B cell (primary cell): Measurements from ENCODE around the gene CACNB2. TPM values are rescaled to one million over a fixed set of nuclear protein-coding genes. Genes with fewer than 3 reads are reported as not detected.

ENCODE experiments used
- ATAC-seq: fragments of 200-7000 bp; cut with Tn5 transposase; one replicate; pipeline ENCODE4 v1.10.0; 2021; ENCODE audit warnings: low read depth, mild to moderate bottlenecking, moderate number of reproducible peaks, moderate library complexity
- CTCF ChIA-PET: fragments of 350-600 bp; sonication (Branson Sonifier 250); formaldehyde crosslinking; loops from one replicate; lab custom pipeline; 2021; ENCODE audit warnings: antibody characterized with exemption, inconsistent platforms; lab: Charles Lee
- POLR2A ChIA-PET: fragments of 350-600 bp; sonication (Branson Sonifier 250); formaldehyde crosslinking; loops from one replicate; lab custom pipeline; 2021; ENCODE audit warnings: antibody characterized with exemption; lab: Charles Lee
- DNase-seq: peaks from one replicate; pipeline ENCODE4 v3.0.0; 2013
- H2AFZ ChIP-seq: 2 replicates; pipeline ENCODE4 v1.6.1; 2012; ENCODE audit warnings: mild to moderate bottlenecking, low read depth, low read length; ENCODE audit not compliant: insufficient read depth, poor library complexity, severe bottlenecking
- H3K27ac ChIP-seq, 2 donors: 1 replicate in 1 of 2; 2 replicates in 1 of 2; pipeline ENCODE4 v1.5.1; 2012 to 2013; ENCODE audit warnings: low read length in 2 of 2, mild to moderate bottlenecking in 2 of 2, moderate library complexity in 1 of 2
- H3K27me3 ChIP-seq, 4 experiments: fragments of 200-600 bp in 1 of 4; sonication (generic) in 1 of 4; replicated peaks in 1 of 4; 1 replicate in 2 of 4; 2 replicates in 2 of 4; pipeline versions ENCODE4 v1.6.1 to v1.7.0; 2013 to 2016; ENCODE audit warnings: low read length in 3 of 4, mild to moderate bottlenecking in 2 of 4, mixed read lengths in 1 of 4, moderate library complexity in 1 of 4; ENCODE audit not compliant: insufficient read depth in 4 of 4, control insufficient read depth in 3 of 4; ENCODE audit errors: control extremely low read depth in 1 of 4
- H3K36me3 ChIP-seq, 2 experiments: replicated peaks in 1 of 2; 1 replicate in 1 of 2; 2 replicates in 1 of 2; pipeline versions ENCODE4 v1.6.1 to v1.7.1; 2013; ENCODE audit warnings: low read length in 1 of 2; ENCODE audit not compliant: insufficient read depth in 2 of 2, control insufficient read depth in 1 of 2; ENCODE audit errors: control extremely low read depth in 1 of 2, extremely low read depth in 1 of 2
- H3K4me1 ChIP-seq, 2 donors: fragments of 200-600 bp in 1 of 2; sonication (generic) in 1 of 2; 1 replicate in 1 of 2; 2 replicates in 1 of 2; pipeline versions ENCODE4 v1.5.1 to v1.6.1; 2013 to 2017; ENCODE audit warnings: low read length in 2 of 2; ENCODE audit not compliant: control insufficient read depth in 2 of 2, insufficient read depth in 2 of 2
- H3K4me2 ChIP-seq: replicated peaks from 2 replicates; pipeline ENCODE3; 2012; ENCODE audit warnings: mild to moderate bottlenecking, low read depth, low read length; ENCODE audit not compliant: poor library complexity, severe bottlenecking
- H3K4me3 ChIP-seq, 5 experiments: fragments of 200-600 bp in 1 of 5; sonication (generic) in 1 of 5; 1 replicate in 3 of 5; 2 replicates in 2 of 5; pipeline versions ENCODE4 v1.5.1 to v1.7.0; 2011 to 2016; ENCODE audit warnings: low read length in 4 of 5, mild to moderate bottlenecking in 4 of 5, low read depth in 2 of 5, control low read depth in 1 of 5, moderate library complexity in 1 of 5; ENCODE audit not compliant: insufficient read depth in 1 of 5; ENCODE audit errors: control extremely low read depth in 1 of 5, extremely low read depth in 1 of 5
- H3K79me2 ChIP-seq: fragments of 200-600 bp; sonication (generic); one replicate; pipeline ENCODE4 v1.6.0; 2016; ENCODE audit warnings: low read length; ENCODE audit not compliant: control insufficient read depth, insufficient read depth
- H3K9ac ChIP-seq: fragments of 200-600 bp; sonication (generic); 2 replicates; pipeline ENCODE4 v1.6.1; 2017; ENCODE audit warnings: mild to moderate bottlenecking, low read length, moderate library complexity
- H3K9me3 ChIP-seq, 3 donors: one replicate each; pipeline versions ENCODE4 v1.6.1 to v1.7.1; 2013; ENCODE audit warnings: low read length in 2 of 3; ENCODE audit not compliant: control insufficient read depth in 2 of 3, insufficient read depth in 1 of 3; ENCODE audit errors: control extremely low read depth in 1 of 3
- H4K20me1 ChIP-seq: 2 replicates; pipeline ENCODE4 v1.6.0; 2012; ENCODE audit warnings: mild to moderate bottlenecking, low read length; ENCODE audit not compliant: insufficient read depth, control insufficient read depth, poor library complexity, severe bottlenecking
- H3K27ac Mint-ChIP-seq: one replicate; pipeline ENCODE4 v1.8.0; 2021; ENCODE audit warnings: mixed read lengths
- H3K27me3 Mint-ChIP-seq: one replicate; pipeline ENCODE4 v1.8.0; 2021; ENCODE audit warnings: mixed read lengths
- H3K4me1 Mint-ChIP-seq: one replicate; pipeline ENCODE4 v1.8.0; 2021; ENCODE audit warnings: mixed read lengths
- H3K4me3 Mint-ChIP-seq: one replicate; pipeline ENCODE4 v1.8.0; 2021; ENCODE audit warnings: mixed read lengths
- H3K9me3 Mint-ChIP-seq: one replicate; pipeline ENCODE4 v1.8.0; 2022; ENCODE audit warnings: mixed read lengths; ENCODE audit not compliant: insufficient read depth
- EZH2 ChIP-seq: IDR thresholded peaks from 2 replicates; pipeline ENCODE4 v1.6.1; 2012; ENCODE audit warnings: borderline replicate concordance, low read depth, mild to moderate bottlenecking, moderate library complexity, low read length; ENCODE audit not compliant: insufficient read depth, poor library complexity, severe bottlenecking
- WGBS: methylation state at CpG from one replicate; pipeline ENCODE4 v1.1.5; 2013; ENCODE audit warnings: missing lambda C conversion rate; ENCODE audit not compliant: insufficient coverage; 5-methylcytosine and 5-hydroxymethylcytosine counted together
- intact Hi-C: fragments of 100-400 bp; cut with micrococcal nuclease; formaldehyde crosslinking; loops from one replicate; pipeline ENCODE4 v1.10.0; 2022
- polyA plus RNA-seq: library from polyadenylated mRNA; depleted of rRNA; stranded (reverse); fragments of >200 nt; gene quantifications from 2 replicates; pipeline ENCODE4 v1.2.3, GENCODE V29; 2012
- total RNA-seq, 2 donors: library from RNA; stranded (reverse); fragments of 120-200 nt in 1 of 2; gene quantifications; 1 replicate in 1 of 2; 2 replicates in 1 of 2; pipeline versions ENCODE4 v1.2.3 to v1.2.4, GENCODE V29; 2013 to 2022
- TF ChIP-seq, protein P1 (sequence below): fragments of 200-600 bp; IDR thresholded peaks from one replicate; pipeline ENCODE4 v1.8.0; 2022; ENCODE audit warnings: antibody characterized with exemption, mild to moderate bottlenecking

CACNB2 gene
- total and polyA plus RNA-seq, 2 donors (not counting 1 experiment from before 2014, with no cell fraction given) = not detected

DNA sequence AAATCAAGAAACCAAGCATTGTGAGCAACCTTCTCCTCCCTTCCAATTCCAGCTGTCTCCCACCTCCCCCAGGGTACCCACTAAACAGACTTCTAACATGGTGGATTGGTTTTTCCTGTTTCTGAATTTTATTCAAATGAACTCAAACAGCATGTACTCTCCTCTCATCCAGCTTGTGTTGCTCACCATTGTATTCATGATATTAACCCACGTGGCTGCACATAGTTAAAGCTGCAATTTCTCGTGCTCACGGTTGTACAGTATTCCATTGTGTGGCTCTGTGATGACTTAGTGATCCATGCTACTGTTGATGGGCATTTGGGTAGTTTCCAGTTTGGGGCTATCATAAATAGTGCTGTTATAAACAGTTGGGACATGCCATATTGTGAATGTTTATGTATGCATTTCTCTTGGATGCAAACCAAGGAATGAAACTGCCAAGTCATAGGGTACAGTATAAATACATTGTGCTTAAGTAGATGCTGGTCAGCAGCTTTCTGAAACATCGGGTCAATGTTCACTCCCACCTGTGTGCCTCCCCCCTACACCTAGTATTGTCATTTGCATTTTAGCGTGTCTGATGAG lies 124.3 kb downstream of the CACNB2 start:
- Mint-ChIP-seq H3K27me3 (no peaks in the 10 kb centered on the region), H3K4me1 (no peaks in the 10 kb centered on the region), H3K27ac (no peak overlapping the region), H3K9me3 (no peaks in the 10 kb centered on the region), H3K4me3 (no peak overlapping the region)
- H3K27ac ChIP-seq = no peak overlapping the region
- no peak overlapping the region for H3K4me3 ChIP-seq
- H3K9me3 ChIP-seq = no peaks in the 10 kb centered on the region
- H3K4me2 ChIP-seq = no peak overlapping the region
- ATAC-seq (no peak), DNase-seq (no peak)
- H3K79me2 ChIP-seq = no peaks in the 10 kb centered on the region
- 96% methylated on average over 3 of the region's 5 CpGs for WGBS
- H3K27me3 ChIP-seq = no peaks in the 10 kb centered on the region
- intact Hi-C loops = no loop called here
- H3K9ac ChIP-seq = no peak overlapping the region
- H2AFZ ChIP-seq = no peak overlapping the region
- H4K20me1 ChIP-seq = no peaks in the 10 kb centered on the region
- CTCF ChIA-PET = no interaction called here
- no peak for TF ChIP-seq EZH2
- TF ChIP-seq, protein P1, sequence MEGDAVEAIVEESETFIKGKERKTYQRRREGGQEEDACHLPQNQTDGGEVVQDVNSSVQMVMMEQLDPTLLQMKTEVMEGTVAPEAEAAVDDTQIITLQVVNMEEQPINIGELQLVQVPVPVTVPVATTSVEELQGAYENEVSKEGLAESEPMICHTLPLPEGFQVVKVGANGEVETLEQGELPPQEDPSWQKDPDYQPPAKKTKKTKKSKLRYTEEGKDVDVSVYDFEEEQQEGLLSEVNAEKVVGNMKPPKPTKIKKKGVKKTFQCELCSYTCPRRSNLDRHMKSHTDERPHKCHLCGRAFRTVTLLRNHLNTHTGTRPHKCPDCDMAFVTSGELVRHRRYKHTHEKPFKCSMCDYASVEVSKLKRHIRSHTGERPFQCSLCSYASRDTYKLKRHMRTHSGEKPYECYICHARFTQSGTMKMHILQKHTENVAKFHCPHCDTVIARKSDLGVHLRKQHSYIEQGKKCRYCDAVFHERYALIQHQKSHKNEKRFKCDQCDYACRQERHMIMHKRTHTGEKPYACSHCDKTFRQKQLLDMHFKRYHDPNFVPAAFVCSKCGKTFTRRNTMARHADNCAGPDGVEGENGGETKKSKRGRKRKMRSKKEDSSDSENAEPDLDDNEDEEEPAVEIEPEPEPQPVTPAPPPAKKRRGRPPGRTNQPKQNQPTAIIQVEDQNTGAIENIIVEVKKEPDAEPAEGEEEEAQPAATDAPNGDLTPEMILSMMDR = no peak
- H3K36me3 ChIP-seq = no peaks in the 10 kb centered on the region
- POLR2A ChIA-PET = no interaction called here
- H3K4me1 ChIP-seq = no peaks in the 10 kb centered on the region

DNA sequence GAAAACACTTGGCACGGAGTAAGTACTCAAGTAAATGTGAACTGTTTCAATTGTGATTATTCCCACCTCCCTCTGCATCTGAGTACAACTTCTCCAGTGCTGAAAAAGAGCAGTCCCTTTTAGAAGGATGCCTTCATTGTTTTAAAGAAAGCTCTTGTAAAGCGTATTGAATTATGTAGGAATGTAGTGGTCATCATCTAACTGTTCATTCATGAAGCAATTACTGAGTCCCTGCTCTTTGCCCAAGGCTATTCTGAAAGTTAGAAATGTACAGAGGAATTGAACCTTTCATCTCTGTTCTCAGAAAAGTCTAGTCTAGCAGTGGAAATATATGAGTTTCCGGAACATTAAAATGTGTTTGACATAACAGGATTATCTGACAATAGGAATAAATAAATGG lies 127.8 kb downstream of the CACNB2 start:
- Histone ChIP-seq H3K27ac (no peak overlapping the region), H3K36me3 (no peaks in the 10 kb centered on the region), H3K9me3 (no peaks in the 10 kb centered on the region), H3K27me3 (no peaks in the 10 kb centered on the region), H4K20me1 (no peaks in the 10 kb centered on the region), H3K9ac (no peak overlapping the region), H3K4me1 (no peaks in the 10 kb centered on the region), H2AFZ (no peak overlapping the region), H3K79me2 (no peaks in the 10 kb centered on the region), H3K4me2 (no peak overlapping the region), H3K4me3 (no peak overlapping the region)
- CTCF ChIA-PET = no interaction called here
- Mint-ChIP-seq H3K4me3 (no peak overlapping the region), H3K4me1 (no peaks in the 10 kb centered on the region), H3K9me3 (no peaks in the 10 kb centered on the region), H3K27me3 (no peaks in the 10 kb centered on the region), H3K27ac (no peak overlapping the region)
- no CpG with 5 or more reads among the region's 3 CpGs for WGBS
- POLR2A ChIA-PET = no interaction called here
- ATAC-seq (no peak), DNase-seq (no peak)
- intact Hi-C loops = no loop called here
- TF ChIP-seq EZH2 = no peak
- TF ChIP-seq, protein P1 = no peak
